Measurements from ENCODE around the gene SMG9.

SMG9 gene

DNA sequence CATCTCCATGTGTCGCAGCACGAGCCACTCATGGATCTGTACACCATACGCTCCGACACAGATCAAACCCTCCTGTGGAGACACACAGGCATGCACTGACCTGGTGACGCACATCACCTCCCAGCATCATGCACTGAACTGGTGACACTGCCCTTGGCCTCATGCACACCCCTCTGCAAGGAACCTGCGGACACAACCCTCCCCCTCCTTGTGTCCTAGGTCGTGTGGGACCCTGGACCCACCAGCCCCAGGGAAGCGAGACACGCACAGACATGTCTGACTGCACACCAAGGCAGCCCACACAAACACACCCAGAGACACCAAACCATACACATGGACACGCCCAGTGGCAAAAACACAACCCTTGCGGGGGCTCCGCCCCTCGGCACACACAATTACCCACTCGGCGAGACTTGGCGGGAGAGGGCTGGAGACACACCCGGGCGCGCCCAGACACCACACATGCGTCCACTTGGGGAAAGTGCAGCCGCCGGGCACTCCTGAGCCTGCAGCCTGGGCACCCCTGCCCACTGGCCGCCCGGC, 28.0 kb upstream of the SMG9 start:
- no peak overlapping the region for H3K18ac ChIP-seq (ENCODE audit: low read length)
- no peaks in the 10 kb centered on the region for H3K79me2 ChIP-seq (ENCODE audit: control insufficient read depth, insufficient read depth, low read length)
- H4K5ac ChIP-seq (ENCODE audit: low read length) = no peak overlapping the region
- no peak overlapping the region for H3K4me3 ChIP-seq (ENCODE audit: low read length)
- H3K27ac ChIP-seq (ENCODE audit: low read depth, low read length) = no peak overlapping the region
- H3K4me1 ChIP-seq (ENCODE audit: control insufficient read depth, low read depth, low read length) = no peaks in the 10 kb centered on the region
- H3K36me3 ChIP-seq (ENCODE audit: control insufficient read depth, insufficient read depth, low read length) = no peaks in the 10 kb centered on the region
- WGBS (ENCODE audit: extremely low coverage, insufficient coverage, low lambda C conversion rate) = no CpG with 5 or more reads among the region's 24 CpGs
- H3K4me2 ChIP-seq (ENCODE audit: low read length) = no peak overlapping the region
- H2BK120ac ChIP-seq (ENCODE audit: low read depth, low read length) = no peak overlapping the region
- no peak overlapping the region for H3K56ac ChIP-seq (ENCODE audit: low read length)
- no peak overlapping the region for H2BK15ac ChIP-seq (replicated peaks; ENCODE audit: low read depth)
- H3K27me3 ChIP-seq (ENCODE audit: insufficient read depth, low read length, poor library complexity) = no peaks in the 10 kb centered on the region
- H2BK5ac ChIP-seq (ENCODE audit: low read length) = no peak overlapping the region
- H4K8ac ChIP-seq (ENCODE audit: low read depth, low read length) = no peak overlapping the region
- no peak overlapping the region for H3K9ac ChIP-seq (ENCODE audit: low read length)
- no peak overlapping the region for H3K23ac ChIP-seq (ENCODE audit: low read length)
- no peak for DNase-seq
- no peak overlapping the region for H3K4ac ChIP-seq (ENCODE audit: low read depth, low read length)
- H2AK5ac ChIP-seq (ENCODE audit: low read length) = no peak overlapping the region
- H3K79me1 ChIP-seq (ENCODE audit: low read length) = no peaks in the 10 kb centered on the region

DNA sequence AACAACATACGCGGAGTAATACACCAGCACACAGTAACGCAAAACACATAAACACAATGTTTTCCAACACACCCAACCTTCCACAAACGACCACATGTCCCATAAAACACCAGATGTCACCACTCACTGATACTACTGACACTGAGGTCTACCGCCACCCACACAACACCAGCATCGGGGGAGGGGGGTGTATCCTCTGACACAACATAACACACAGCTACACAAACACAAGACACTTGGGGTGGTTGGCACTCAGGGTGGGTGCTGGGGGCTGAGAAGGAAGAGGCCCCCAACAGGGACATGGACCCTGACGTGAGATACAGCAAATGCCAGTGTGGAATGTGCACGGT, 27.5 kb upstream of the SMG9 start:
- no peak for DNase-seq
- WGBS (ENCODE audit: extremely low coverage, insufficient coverage, low lambda C conversion rate) = no CpG with 5 or more reads among the region's 8 CpGs
- Histone ChIP-seq H2BK5ac (ENCODE audit: low read length) (no peak overlapping the region), H3K4me3 (ENCODE audit: low read length) (no peak overlapping the region), H4K5ac (ENCODE audit: low read length) (no peak overlapping the region), H4K8ac (ENCODE audit: low read depth, low read length) (no peak overlapping the region), H3K79me1 (ENCODE audit: low read length) (no peaks in the 10 kb centered on the region), H3K79me2 (ENCODE audit: control insufficient read depth, insufficient read depth, low read length) (no peaks in the 10 kb centered on the region), H3K4me1 (ENCODE audit: control insufficient read depth, low read depth, low read length) (no peaks in the 10 kb centered on the region), H3K4me2 (ENCODE audit: low read length) (no peak overlapping the region), H3K18ac (ENCODE audit: low read length) (no peak overlapping the region), H3K9ac (ENCODE audit: low read length) (no peak overlapping the region), H3K56ac (ENCODE audit: low read length) (no peak overlapping the region), H3K36me3 (ENCODE audit: control insufficient read depth, insufficient read depth, low read length) (no peaks in the 10 kb centered on the region), H3K27me3 (ENCODE audit: insufficient read depth, low read length, poor library complexity) (no peaks in the 10 kb centered on the region), H2AK5ac (ENCODE audit: low read length) (no peak overlapping the region), H2BK15ac (replicated peaks; ENCODE audit: low read depth) (no peak overlapping the region), H2BK120ac (ENCODE audit: low read depth, low read length) (no peak overlapping the region), H3K27ac (ENCODE audit: low read depth, low read length) (no peak overlapping the region), H3K23ac (ENCODE audit: low read length) (no peak overlapping the region), H3K4ac (ENCODE audit: low read depth, low read length) (no peak overlapping the region)

DNA sequence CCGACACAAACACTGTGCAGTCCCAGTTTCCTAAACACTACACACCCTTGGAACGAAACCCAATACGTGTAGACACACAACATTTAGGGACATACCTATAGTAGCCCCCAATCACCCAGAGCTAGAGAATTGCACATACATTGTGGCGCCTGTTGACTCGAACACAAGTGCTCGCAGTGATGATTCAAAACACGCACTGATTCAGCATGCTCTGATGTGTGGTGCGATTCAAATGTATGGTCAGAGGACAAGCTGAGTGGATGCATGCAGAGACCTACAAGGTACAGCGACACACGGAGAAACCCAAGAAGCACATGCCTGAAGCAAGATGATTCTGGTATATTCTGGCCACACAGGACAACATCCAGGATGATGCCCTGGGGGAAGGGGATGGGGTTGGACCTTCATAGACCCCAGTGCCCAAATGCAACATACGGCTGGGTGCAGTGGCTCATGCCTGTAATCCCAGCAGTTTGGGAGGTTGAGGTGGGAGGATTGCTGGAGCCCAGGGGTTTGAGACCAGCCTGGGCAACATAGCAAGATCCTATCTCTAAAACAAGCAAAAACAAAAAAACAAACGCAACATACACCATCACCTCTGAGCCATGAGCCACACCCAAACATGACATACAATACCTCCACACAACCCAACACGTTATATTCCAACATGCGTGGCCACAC, 27.0 kb upstream of the SMG9 start:
- Histone ChIP-seq H3K56ac (ENCODE audit: low read length) (no peak overlapping the region), H3K27ac (ENCODE audit: low read depth, low read length) (no peak overlapping the region), H3K79me2 (ENCODE audit: control insufficient read depth, insufficient read depth, low read length) (no peaks in the 10 kb centered on the region), H3K79me1 (ENCODE audit: low read length) (no peaks in the 10 kb centered on the region), H3K23ac (ENCODE audit: low read length) (no peak overlapping the region), H2AK5ac (ENCODE audit: low read length) (no peak overlapping the region), H3K27me3 (ENCODE audit: insufficient read depth, low read length, poor library complexity) (no peaks in the 10 kb centered on the region), H4K8ac (ENCODE audit: low read depth, low read length) (no peak overlapping the region), H3K4ac (ENCODE audit: low read depth, low read length) (no peak overlapping the region), H2BK120ac (ENCODE audit: low read depth, low read length) (no peak overlapping the region), H2BK5ac (ENCODE audit: low read length) (no peak overlapping the region), H2BK15ac (replicated peaks; ENCODE audit: low read depth) (no peak overlapping the region), H3K4me2 (ENCODE audit: low read length) (no peak overlapping the region), H3K4me1 (ENCODE audit: control insufficient read depth, low read depth, low read length) (no peaks in the 10 kb centered on the region), H3K18ac (ENCODE audit: low read length) (no peak overlapping the region), H3K4me3 (ENCODE audit: low read length) (no peak overlapping the region), H3K36me3 (ENCODE audit: control insufficient read depth, insufficient read depth, low read length) (no peaks in the 10 kb centered on the region), H3K9ac (ENCODE audit: low read length) (no peak overlapping the region), H4K5ac (ENCODE audit: low read length) (no peak overlapping the region)
- 100% methylated on average over 2 of the region's 14 CpGs for WGBS (ENCODE audit: extremely low coverage, insufficient coverage, low lambda C conversion rate)
- DNase-seq = no peak

DNA sequence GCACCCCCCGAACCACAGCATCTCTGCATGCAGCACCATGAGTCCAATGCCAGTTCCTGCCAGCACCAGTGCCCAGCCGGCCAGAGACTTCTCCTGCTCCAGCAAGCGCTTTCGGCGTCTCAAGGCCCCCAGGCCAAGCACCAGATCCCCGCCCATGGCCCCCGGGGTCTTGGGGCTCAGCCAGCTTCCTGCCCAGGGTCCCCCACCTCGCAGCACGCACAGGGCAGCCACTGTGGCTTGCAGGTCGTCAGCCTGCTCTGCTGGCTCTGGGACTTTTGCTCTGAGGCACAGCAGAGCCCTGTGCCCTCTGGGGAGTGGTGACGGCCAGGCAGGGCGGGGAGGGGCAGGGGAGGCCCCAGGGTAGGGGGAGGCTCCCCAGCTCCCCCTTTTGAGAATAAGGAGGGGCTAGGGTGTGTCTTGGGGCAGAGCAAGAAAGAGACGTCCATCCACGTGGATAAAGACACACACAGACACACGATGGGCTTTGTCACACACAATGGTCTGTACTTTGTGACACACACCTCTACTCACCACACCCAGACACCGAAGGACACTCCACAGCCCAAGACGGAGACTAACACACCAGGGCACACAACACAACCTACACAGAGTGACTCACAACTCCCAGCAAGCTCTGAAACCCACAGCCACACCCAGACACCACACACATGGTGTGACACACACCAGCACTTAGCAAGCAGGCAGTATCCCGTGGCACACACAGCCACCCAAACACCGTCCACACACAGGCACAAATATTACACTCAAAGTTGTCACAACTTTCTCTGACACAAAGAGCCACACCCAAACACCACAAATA, 26.2 kb upstream of the SMG9 start, which contains the start of gene KCNN4:
Gene KCNN4 (minus strand): TSS at position 268 of the 820 bp plus-strand sequence. CDS start 112 bp downstream, at position 156.
- no peaks in the 10 kb centered on the region for H3K4me1 ChIP-seq (ENCODE audit: control insufficient read depth, low read depth, low read length)

DNA sequence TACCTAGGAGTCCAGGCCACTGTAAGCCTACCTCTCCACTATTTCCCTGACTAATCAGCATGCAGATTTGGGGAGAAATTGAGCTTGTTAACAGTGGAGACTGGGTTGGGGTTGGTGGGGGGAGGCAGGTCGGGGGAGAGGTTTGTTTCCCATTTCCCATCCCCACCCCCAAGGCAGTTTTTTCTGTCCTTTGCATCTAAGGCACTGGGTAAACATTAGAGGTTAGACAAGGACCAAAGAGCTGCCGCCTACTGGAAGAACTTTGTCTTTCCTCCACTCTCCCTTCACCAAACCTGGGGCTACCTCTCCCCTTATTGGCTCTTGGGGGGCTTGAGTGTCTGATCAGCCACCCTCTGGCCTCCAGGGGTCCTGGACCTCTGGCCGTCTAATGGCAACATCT, 25.1 kb upstream of the SMG9 start:
- Histone ChIP-seq H3K36me3 (ENCODE audit: control insufficient read depth, insufficient read depth, low read length) (no peaks in the 10 kb centered on the region), H3K27me3 (ENCODE audit: insufficient read depth, low read length, poor library complexity) (no peaks in the 10 kb centered on the region), H3K27ac (ENCODE audit: low read depth, low read length) (no peak overlapping the region), H2BK120ac (ENCODE audit: low read depth, low read length) (no peak overlapping the region), H3K4me1 (ENCODE audit: control insufficient read depth, low read depth, low read length) (no peaks in the 10 kb centered on the region), H2BK15ac (replicated peaks; ENCODE audit: low read depth) (no peak overlapping the region), H3K4me3 (ENCODE audit: low read length) (no peak overlapping the region), H4K8ac (ENCODE audit: low read depth, low read length) (no peak overlapping the region), H3K4me2 (ENCODE audit: low read length) (no peak overlapping the region), H3K79me2 (ENCODE audit: control insufficient read depth, insufficient read depth, low read length) (no peaks in the 10 kb centered on the region), H3K18ac (ENCODE audit: low read length) (no peak overlapping the region), H2BK5ac (ENCODE audit: low read length) (no peak overlapping the region), H4K5ac (ENCODE audit: low read length) (no peak overlapping the region), H3K9ac (ENCODE audit: low read length) (no peak overlapping the region), H3K23ac (ENCODE audit: low read length) (no peak overlapping the region), H3K56ac (ENCODE audit: low read length) (no peak overlapping the region), H3K79me1 (ENCODE audit: low read length) (no peaks in the 10 kb centered on the region), H2AK5ac (ENCODE audit: low read length) (no peak overlapping the region), H3K4ac (ENCODE audit: low read depth, low read length) (no peak overlapping the region)
- no CpG with 5 or more reads among the region's 3 CpGs for whole genome bisulfite sequencing (ENCODE audit: extremely low coverage, insufficient coverage, low lambda C conversion rate)
- DNase-seq = no peak

More for the DNA sequence above, 26.2 kb upstream of the SMG9 start, which contains the start of gene KCNN4:
- no peak within 1 kb of the TSS for H2BK15ac ChIP-seq (replicated peaks; ENCODE audit: low read depth)
- no peaks in the 10 kb centered on the region for H3K27me3 ChIP-seq (ENCODE audit: insufficient read depth, low read length, poor library complexity)
- H3K79me2 ChIP-seq (ENCODE audit: control insufficient read depth, insufficient read depth, low read length) = no peaks in the 10 kb centered on the region
- no peak within 1 kb of the TSS for H3K9ac ChIP-seq (ENCODE audit: low read length)
- no peak within 1 kb of the TSS for H3K23ac ChIP-seq (ENCODE audit: low read length)
- no peak for DNase-seq
- no peak within 1 kb of the TSS for H3K4ac ChIP-seq (ENCODE audit: low read depth, low read length)
- H4K5ac ChIP-seq (ENCODE audit: low read length) = no peak within 1 kb of the TSS
- H3K4me3 ChIP-seq (ENCODE audit: low read length) = no peak within 1 kb of the TSS
- no peak within 1 kb of the TSS for H2AK5ac ChIP-seq (ENCODE audit: low read length)
- no peak within 1 kb of the TSS for H2BK120ac ChIP-seq (ENCODE audit: low read depth, low read length)
- no peak within 1 kb of the TSS for H4K8ac ChIP-seq (ENCODE audit: low read depth, low read length)
- no peak within 1 kb of the TSS for H3K4me2 ChIP-seq (ENCODE audit: low read length)
- H3K79me1 ChIP-seq (ENCODE audit: low read length) = no peaks in the 10 kb centered on the region
- no CpG with 5 or more reads among the region's 19 CpGs for WGBS (ENCODE audit: extremely low coverage, insufficient coverage, low lambda C conversion rate)
- no peaks in the 10 kb centered on the region for H3K36me3 ChIP-seq (ENCODE audit: control insufficient read depth, insufficient read depth, low read length)
- no peak within 1 kb of the TSS for H3K56ac ChIP-seq (ENCODE audit: low read length)
- no peak within 1 kb of the TSS for H3K18ac ChIP-seq (ENCODE audit: low read length)
- H3K27ac ChIP-seq (ENCODE audit: low read depth, low read length) = no peak within 1 kb of the TSS
- no peak within 1 kb of the TSS for H2BK5ac ChIP-seq (ENCODE audit: low read length)
